ENCODE results near the gene B3GNT2.

The B3GNT2 gene

GRCh38 chr2:62250239-62250638 lies 54.3 kb downstream of the B3GNT2 start (continued):
- no peak for TF ChIP-seq OSR1 (CRISPR knock-in tag; IDR thresholded peaks at IDR 0.05)
- TF ChIP-seq ZNF70 (CRISPR knock-in tag; IDR thresholded peaks at IDR 0.05) = no peak
- TF ChIP-seq ESRRG (CRISPR knock-in tag; IDR thresholded peaks at IDR 0.05) = no peak
- no peak for TF ChIP-seq GLIS3 (CRISPR knock-in tag; IDR thresholded peaks at IDR 0.05)
- no peak for TF ChIP-seq ISL1 (CRISPR knock-in tag; IDR thresholded peaks at IDR 0.05)
- no peak for TF ChIP-seq ZC3H10 (CRISPR knock-in tag; IDR thresholded peaks at IDR 0.05)

GRCh38 chr2:62254424-62255266 lies 58.7 kb downstream of the B3GNT2 start:
- TF ChIP-seq ZFP3 (CRISPR knock-in tag; IDR thresholded peaks at IDR 0.05) (no peak), PPARA (CRISPR knock-in tag; IDR thresholded peaks at IDR 0.05; ENCODE audit: borderline replicate concordance) (no peak), GLIS3 (CRISPR knock-in tag; IDR thresholded peaks at IDR 0.05) (no peak), ESRRG (CRISPR knock-in tag; IDR thresholded peaks at IDR 0.05) (no peak), ARNTL (CRISPR knock-in tag; IDR thresholded peaks at IDR 0.05; ENCODE audit: borderline replicate concordance, low read depth) (no peak), POU6F1 (CRISPR knock-in tag; IDR thresholded peaks at IDR 0.05; ENCODE audit: borderline replicate concordance, low read depth) (no peak), SNAI2 (CRISPR knock-in tag; IDR thresholded peaks at IDR 0.05) (no peak), PATZ1 (CRISPR knock-in tag; IDR thresholded peaks at IDR 0.05; ENCODE audit: borderline replicate concordance) (no peak), ZFP30 (CRISPR knock-in tag; IDR thresholded peaks at IDR 0.05) (no peak), TSHZ2 (CRISPR knock-in tag; IDR thresholded peaks at IDR 0.05) (no peak), ZC3H10 (CRISPR knock-in tag; IDR thresholded peaks at IDR 0.05) (no peak), ISL1 (CRISPR knock-in tag; IDR thresholded peaks at IDR 0.05) (no peak), CSRNP3 (CRISPR knock-in tag; IDR thresholded peaks at IDR 0.05) (no peak), CSDC2 (CRISPR knock-in tag; IDR thresholded peaks at IDR 0.05) (no peak), TOX (CRISPR knock-in tag; IDR thresholded peaks at IDR 0.05; ENCODE audit: borderline replicate concordance) (no peak), ZNF70 (CRISPR knock-in tag; IDR thresholded peaks at IDR 0.05) (no peak), OSR1 (CRISPR knock-in tag; IDR thresholded peaks at IDR 0.05) (no peak), BACH2 (CRISPR knock-in tag; IDR thresholded peaks at IDR 0.05; ENCODE audit: borderline replicate concordance) (no peak)

GRCh38 chr2:62257466-62257865 lies 61.6 kb downstream of the B3GNT2 start:
- ATAC-seq = no peak
- TF ChIP-seq TSHZ2 (CRISPR knock-in tag; IDR thresholded peaks at IDR 0.05) = no peak
- TF ChIP-seq POU6F1 (CRISPR knock-in tag; IDR thresholded peaks at IDR 0.05; ENCODE audit: borderline replicate concordance, low read depth) = no peak
- no peak for TF ChIP-seq CSRNP3 (CRISPR knock-in tag; IDR thresholded peaks at IDR 0.05)

More at GRCh38 chr2:62254424-62255266, 58.7 kb downstream of the B3GNT2 start:
- ATAC-seq = no peak

Measured in SK-N-SH treated with all-trans-retinoic acid at 6 μM for 48 hours (cell line).